Measurements from ENCODE around the gene ZAP70.

Gene ZAP70

GRCh38 chr2:97765933-97766332 lies 52.6 kb downstream of the ZAP70 start:
- Histone ChIP-seq H3K27ac (ENCODE audit: low read length) (no peak overlapping the region), H3K9me3 (ENCODE audit: insufficient read depth, low read depth, low read length) (no peaks in the 10 kb centered on the region), H3K4me1 (ENCODE audit: insufficient read depth, low read length) (peaks cover 13% of the 10 kb centered on the region), H3K4me3 (ENCODE audit: low read length) (no peak overlapping the region), H3K27me3 (ENCODE audit: insufficient read depth, low read length) (no peaks in the 10 kb centered on the region), H3K36me3 (ENCODE audit: insufficient read depth, low read depth, low read length) (peaks cover 29% of the 10 kb centered on the region), H3K9ac (ENCODE audit: low read depth, low read length) (no peak overlapping the region)

- no peaks in the 10 kb centered on the region; the same call in 1 of the 2 replicates for H3K27me3 ChIP-seq (ENCODE audit: insufficient read depth, low read length)
- peaks cover 27% of the 10 kb centered on the region for H3K36me3 ChIP-seq (ENCODE audit: insufficient read depth, low read depth, low read length)
- H3K27ac ChIP-seq (ENCODE audit: low read length): no peak overlapping the region
- H3K4me1 ChIP-seq (ENCODE audit: insufficient read depth, low read length): peaks cover 14% of the 10 kb centered on the region
- H3K9me3 ChIP-seq (ENCODE audit: insufficient read depth, low read depth, low read length): no peaks in the 10 kb centered on the region
- H3K4me3 ChIP-seq (ENCODE audit: low read length): no peak overlapping the region
- H3K9ac ChIP-seq (ENCODE audit: low read depth, low read length): no peak overlapping the region
Observed at GRCh38 chr2:97766567-97766966, 53.2 kb downstream of the ZAP70 start.

DNA sequence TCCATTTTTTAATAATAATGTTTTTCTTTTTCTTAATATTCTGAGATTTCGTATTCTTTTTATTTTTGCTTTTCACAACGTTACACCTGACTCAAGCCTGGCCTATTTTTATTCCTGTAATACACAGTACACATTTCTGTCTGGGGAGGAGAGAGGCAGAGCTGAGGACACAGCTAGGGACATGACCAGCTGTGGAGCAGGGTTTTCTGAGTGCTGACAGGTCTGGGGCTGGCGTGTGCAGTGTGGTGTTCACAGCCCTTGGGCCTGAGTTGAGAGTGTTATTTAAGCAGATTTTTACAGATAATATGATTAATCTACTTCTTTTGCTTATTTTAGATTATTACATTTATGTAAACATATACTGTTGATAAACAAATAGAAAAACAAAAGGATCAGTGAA lies 55.9 kb downstream of the ZAP70 start:
- Histone ChIP-seq H3K4me1 (ENCODE audit: insufficient read depth, low read length) (peaks cover 14% of the 10 kb centered on the region), H3K9me3 (ENCODE audit: insufficient read depth, low read depth, low read length) (no peaks in the 10 kb centered on the region), H3K27ac (ENCODE audit: low read length) (no peak overlapping the region), H3K27me3 (ENCODE audit: insufficient read depth, low read length) (no peaks in the 10 kb centered on the region; the same call in 1 of the 2 replicates), H3K36me3 (ENCODE audit: insufficient read depth, low read depth, low read length) (peaks cover 25% of the 10 kb centered on the region), H3K4me3 (ENCODE audit: low read length) (no peak overlapping the region), H3K9ac (ENCODE audit: low read depth, low read length) (no peak overlapping the region)

- peaks cover 25% of the 10 kb centered on the region for H3K36me3 ChIP-seq (ENCODE audit: insufficient read depth, low read depth, low read length)
- H3K27ac ChIP-seq (ENCODE audit: low read length): no peak overlapping the region
- H3K4me1 ChIP-seq (ENCODE audit: insufficient read depth, low read length): peaks cover 14% of the 10 kb centered on the region
Observed at GRCh38 chr2:97769711-97770110, 56.3 kb downstream of the ZAP70 start.

DNA sequence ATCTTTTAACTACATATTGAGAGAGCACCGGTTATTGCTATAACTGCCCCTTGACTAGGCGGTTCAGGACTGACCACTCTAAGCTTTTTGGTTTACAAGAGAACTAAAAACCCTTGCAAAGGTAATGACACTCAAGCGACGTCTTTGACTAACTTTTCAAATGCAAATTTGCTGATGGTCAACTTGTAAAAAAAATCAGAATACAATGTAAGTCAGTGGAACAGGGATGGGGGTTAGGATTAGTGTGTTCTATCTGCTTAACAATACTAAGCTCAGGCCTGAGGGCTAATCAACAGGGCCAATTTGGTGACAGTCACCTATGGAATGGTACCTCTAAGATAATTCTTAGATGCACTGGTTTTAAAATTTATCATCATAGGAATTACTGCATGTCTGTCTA lies 57.1 kb downstream of the ZAP70 start:
- H3K36me3 ChIP-seq (ENCODE audit: insufficient read depth, low read depth, low read length): peaks cover 26% of the 10 kb centered on the region
- peaks cover 14% of the 10 kb centered on the region for H3K4me1 ChIP-seq (ENCODE audit: insufficient read depth, low read length)

More at GRCh38 chr2:97769711-97770110, 56.3 kb downstream of the ZAP70 start:
- Histone ChIP-seq H3K9me3 (ENCODE audit: insufficient read depth, low read depth, low read length) (no peaks in the 10 kb centered on the region), H3K4me3 (ENCODE audit: low read length) (no peak overlapping the region), H3K9ac (ENCODE audit: low read depth, low read length) (no peak overlapping the region), H3K27me3 (ENCODE audit: insufficient read depth, low read length) (no peaks in the 10 kb centered on the region; the same call in 1 of the 2 replicates)

DNA sequence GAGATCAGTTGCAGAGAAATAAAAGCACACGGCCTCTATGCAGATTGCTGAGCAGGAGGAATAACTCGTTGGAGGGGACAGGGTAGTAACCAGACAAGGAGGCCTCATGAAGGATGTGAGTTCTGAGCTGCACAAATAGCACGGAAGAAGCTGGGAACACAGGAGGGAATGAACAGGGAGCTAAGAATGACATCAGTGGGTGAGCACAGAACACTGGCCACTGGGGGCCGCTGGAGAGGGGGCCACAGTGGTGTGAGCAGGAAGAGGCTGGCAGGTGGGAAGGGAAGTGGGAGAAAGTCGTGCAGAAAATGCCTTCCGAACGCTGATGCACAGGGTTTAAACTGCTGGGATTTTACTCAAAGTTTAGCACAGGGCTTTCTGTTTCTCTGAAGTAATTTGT lies 61.0 kb downstream of the ZAP70 start:
- H3K4me1 ChIP-seq (ENCODE audit: insufficient read depth, low read length): peaks cover 14% of the 10 kb centered on the region
- no peak overlapping the region for H3K9ac ChIP-seq (ENCODE audit: low read depth, low read length)
- H3K27ac ChIP-seq (ENCODE audit: low read length): no peak overlapping the region
- H3K36me3 ChIP-seq (ENCODE audit: insufficient read depth, low read depth, low read length): peaks cover 20% of the 10 kb centered on the region
- no peak overlapping the region for H3K4me3 ChIP-seq (ENCODE audit: low read length)
- H3K9me3 ChIP-seq (ENCODE audit: insufficient read depth, low read depth, low read length): no peaks in the 10 kb centered on the region
- H3K27me3 ChIP-seq (ENCODE audit: insufficient read depth, low read length): no peaks in the 10 kb centered on the region; the same call in 1 of the 2 replicates

More for the DNA sequence above, 57.1 kb downstream of the ZAP70 start:
- Histone ChIP-seq H3K27me3 (ENCODE audit: insufficient read depth, low read length) (no peaks in the 10 kb centered on the region; the same call in 1 of the 2 replicates), H3K4me3 (ENCODE audit: low read length) (peak overlapping the region; percentile 33; the same call in 1 of the 2 replicates), H3K9ac (ENCODE audit: low read depth, low read length) (no peak overlapping the region), H3K27ac (ENCODE audit: low read length) (no peak overlapping the region), H3K9me3 (ENCODE audit: insufficient read depth, low read depth, low read length) (no peaks in the 10 kb centered on the region)

DNA sequence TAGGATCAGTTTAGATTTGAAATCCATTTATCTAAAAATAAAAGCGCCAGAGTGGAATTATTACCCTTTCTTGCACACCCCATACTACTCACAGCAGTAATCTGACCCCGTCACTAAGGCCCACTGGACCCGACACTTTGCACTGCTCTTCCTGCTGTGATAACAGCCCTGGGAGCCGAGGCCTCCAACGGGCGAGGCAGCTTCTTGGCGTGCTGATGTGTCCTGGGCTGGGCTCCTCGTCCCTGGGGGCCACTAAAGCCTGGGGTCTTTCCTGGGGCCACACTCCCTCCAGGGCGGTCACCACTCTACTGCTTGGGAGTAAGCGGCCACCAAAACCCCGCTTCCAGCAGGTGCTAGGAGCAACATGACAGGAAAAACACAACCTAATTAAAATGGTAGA lies 61.7 kb downstream of the ZAP70 start:
- no peaks in the 10 kb centered on the region; the same call in 1 of the 2 replicates for H3K27me3 ChIP-seq (ENCODE audit: insufficient read depth, low read length)
- no peak overlapping the region for H3K4me3 ChIP-seq (ENCODE audit: low read length)
- H3K9me3 ChIP-seq (ENCODE audit: insufficient read depth, low read depth, low read length): no peaks in the 10 kb centered on the region
- peaks cover 8% of the 10 kb centered on the region for H3K4me1 ChIP-seq (ENCODE audit: insufficient read depth, low read length)
- peaks cover 20% of the 10 kb centered on the region for H3K36me3 ChIP-seq (ENCODE audit: insufficient read depth, low read depth, low read length)
- no peak overlapping the region for H3K9ac ChIP-seq (ENCODE audit: low read depth, low read length)
- no peak overlapping the region for H3K27ac ChIP-seq (ENCODE audit: low read length)

- Histone ChIP-seq H3K4me1 (ENCODE audit: insufficient read depth, low read length) (no peaks in the 10 kb centered on the region), H3K36me3 (ENCODE audit: insufficient read depth, low read depth, low read length) (peaks cover 10% of the 10 kb centered on the region), H3K9me3 (ENCODE audit: insufficient read depth, low read depth, low read length) (no peaks in the 10 kb centered on the region), H3K27me3 (ENCODE audit: insufficient read depth, low read length) (no peaks in the 10 kb centered on the region), H3K4me3 (ENCODE audit: low read length) (no peak overlapping the region), H3K9ac (ENCODE audit: low read depth, low read length) (no peak overlapping the region), H3K27ac (ENCODE audit: low read length) (no peak overlapping the region)
Observed at GRCh38 chr2:97779141-97779540, 65.8 kb downstream of the ZAP70 start.

DNA sequence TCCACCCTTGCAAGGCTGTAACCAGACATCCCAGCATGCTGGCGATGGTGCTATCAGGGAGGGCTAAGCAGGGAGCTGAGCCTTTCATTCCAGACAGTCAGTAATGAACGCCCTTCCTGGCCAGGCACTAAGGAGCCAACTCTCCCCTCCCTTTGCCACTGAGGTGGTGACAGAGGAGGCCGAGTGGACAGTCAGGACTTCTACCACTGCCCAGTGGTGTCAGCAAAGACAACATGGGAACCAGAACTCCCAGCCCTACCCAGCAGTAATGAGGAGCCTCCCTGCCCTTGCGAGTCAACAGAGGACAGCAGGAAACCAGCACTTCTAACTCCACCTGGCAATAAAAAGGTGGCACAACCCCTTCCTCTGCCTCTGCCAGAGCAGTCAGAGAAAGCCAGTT lies 68.6 kb downstream of the ZAP70 start:
- no peaks in the 10 kb centered on the region for H3K36me3 ChIP-seq (ENCODE audit: insufficient read depth, low read depth, low read length)
- no peaks in the 10 kb centered on the region for H3K27me3 ChIP-seq (ENCODE audit: insufficient read depth, low read length)
- no peaks in the 10 kb centered on the region for H3K4me1 ChIP-seq (ENCODE audit: insufficient read depth, low read length)
- H3K27ac ChIP-seq (ENCODE audit: low read length): no peak overlapping the region
- H3K9me3 ChIP-seq (ENCODE audit: insufficient read depth, low read depth, low read length): no peaks in the 10 kb centered on the region
- H3K4me3 ChIP-seq (ENCODE audit: low read length): no peak overlapping the region
- no peak overlapping the region for H3K9ac ChIP-seq (ENCODE audit: low read depth, low read length)

GRCh38 chr2:97784953-97785352 lies 71.6 kb downstream of the ZAP70 start:
- Histone ChIP-seq H3K36me3 (ENCODE audit: insufficient read depth, low read depth, low read length) (no peaks in the 10 kb centered on the region), H3K9me3 (ENCODE audit: insufficient read depth, low read depth, low read length) (no peaks in the 10 kb centered on the region), H3K27ac (ENCODE audit: low read length) (no peak overlapping the region), H3K9ac (ENCODE audit: low read depth, low read length) (no peak overlapping the region), H3K4me1 (ENCODE audit: insufficient read depth, low read length) (no peaks in the 10 kb centered on the region), H3K4me3 (ENCODE audit: low read length) (no peak overlapping the region), H3K27me3 (ENCODE audit: insufficient read depth, low read length) (no peaks in the 10 kb centered on the region)

DNA sequence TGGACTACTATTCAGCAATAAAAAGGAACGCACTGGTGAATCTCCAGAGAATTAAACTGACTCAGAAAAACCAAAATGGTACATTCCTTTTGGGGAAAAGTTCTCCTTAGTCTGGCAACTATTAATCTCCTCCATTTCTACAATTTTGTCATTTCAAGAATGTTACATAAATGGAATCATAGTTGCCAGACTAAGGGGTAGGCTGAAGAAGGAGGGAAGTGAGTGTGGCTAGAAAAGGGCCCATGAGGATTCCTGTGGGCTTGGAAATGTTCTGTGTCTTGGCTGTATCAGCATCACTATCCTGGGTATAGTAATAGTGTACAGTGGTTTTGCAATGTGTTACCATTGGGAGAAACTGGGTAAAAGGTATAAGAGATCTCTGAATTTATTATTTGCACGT lies 72.4 kb downstream of the ZAP70 start:
- Histone ChIP-seq H3K27me3 (ENCODE audit: insufficient read depth, low read length) (no peaks in the 10 kb centered on the region), H3K36me3 (ENCODE audit: insufficient read depth, low read depth, low read length) (0 out of 2 replicates have a peak, but pooled peaks cover 2% of the 10 kb centered on the region), H3K9me3 (ENCODE audit: insufficient read depth, low read depth, low read length) (no peaks in the 10 kb centered on the region), H3K9ac (ENCODE audit: low read depth, low read length) (no peak overlapping the region), H3K4me3 (ENCODE audit: low read length) (no peak overlapping the region), H3K27ac (ENCODE audit: low read length) (no peak overlapping the region), H3K4me1 (ENCODE audit: insufficient read depth, low read length) (no peaks in the 10 kb centered on the region)

DNA sequence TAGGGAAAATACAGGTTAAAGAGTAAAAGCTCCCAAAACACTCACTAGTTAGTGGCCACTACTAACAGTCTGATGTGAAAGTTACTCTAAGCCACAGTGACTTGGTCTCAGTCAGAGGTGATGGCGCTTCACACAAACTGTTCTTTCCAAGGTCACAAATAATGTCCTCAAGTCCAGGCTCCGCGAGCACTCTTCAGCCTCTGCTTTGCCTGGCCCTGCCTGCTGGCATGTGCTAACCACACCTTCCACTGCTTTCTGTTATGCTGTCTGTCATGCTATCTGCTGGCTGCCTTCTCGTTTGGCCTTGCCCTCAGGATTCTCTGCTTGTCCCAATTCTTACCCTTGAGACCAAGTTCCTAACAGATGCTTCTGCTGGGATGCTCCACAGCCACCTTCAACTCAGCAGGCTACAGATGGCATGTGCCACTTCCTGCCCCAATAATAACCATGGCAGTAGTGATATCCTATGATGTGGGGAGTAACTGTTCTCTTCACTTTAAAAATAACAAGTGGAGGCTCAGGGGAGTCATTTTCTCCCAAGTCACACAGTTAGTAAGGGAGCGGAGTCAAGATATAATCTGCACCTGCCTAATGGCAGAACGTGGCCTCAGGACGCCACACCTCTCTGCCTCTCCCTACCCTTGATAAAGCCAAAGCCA lies 75.7 kb downstream of the ZAP70 start:
- Histone ChIP-seq H3K36me3 (ENCODE audit: insufficient read depth, low read depth, low read length) (peaks cover 20% of the 10 kb centered on the region), H3K4me3 (ENCODE audit: low read length) (no peak overlapping the region), H3K9me3 (ENCODE audit: insufficient read depth, low read depth, low read length) (no peaks in the 10 kb centered on the region), H3K27me3 (ENCODE audit: insufficient read depth, low read length) (no peaks in the 10 kb centered on the region), H3K4me1 (ENCODE audit: insufficient read depth, low read length) (no peaks in the 10 kb centered on the region), H3K27ac (ENCODE audit: low read length) (no peak overlapping the region), H3K9ac (ENCODE audit: low read depth, low read length) (no peak overlapping the region)
